Gastrocnemius medialis (tissue), 4 donors: ENCODE results near the gene AHSP. TPM values are rescaled to one million over a fixed set of nuclear protein-coding genes. Genes with fewer than 3 reads are reported as not detected.

Experiments
- ATAC-seq, 2 donors: fragments of 150-250 bp; one replicate each; pipeline ENCODE4 v1.9.1; 2016
- DNase-seq, 2 donors: peaks; one replicate each; pipeline ENCODE4 v3.0.0-alpha.2; 2019
- H3K27ac ChIP-seq, 4 donors: fragments of 200-600 bp; sonication (generic); 1 replicate in 1 of 4; 2 replicates in 3 of 4; pipeline ENCODE4 v1.5.1; 2016 to 2018; ENCODE audit warnings: mild to moderate bottlenecking in 2 of 4, moderate library complexity in 1 of 4
- H3K27me3 ChIP-seq, 3 donors: fragments of 200-600 bp; sonication (generic) in 2 of 3; 1 replicate in 1 of 3; 2 replicates in 2 of 3; pipeline versions ENCODE4 v1.5.1 to v1.6.0; 2016 to 2019; ENCODE audit warnings: mild to moderate bottlenecking in 1 of 3, moderate library complexity in 1 of 3
- H3K36me3 ChIP-seq, 2 donors: fragments of 200-600 bp; sonication (generic) in 1 of 2; one replicate each; pipeline ENCODE4 v1.5.1; 2017 to 2018
- H3K4me1 ChIP-seq, 2 donors: fragments of 200-600 bp; sonication (generic) in 1 of 2; one replicate each; pipeline ENCODE4 v1.5.1; 2016 to 2017; ENCODE audit warnings: mild to moderate bottlenecking in 2 of 2
- H3K4me3 ChIP-seq, 4 donors: fragments of 200-600 bp; sonication (generic) in 3 of 4; 1 replicate in 1 of 4; 2 replicates in 3 of 4; pipeline ENCODE4 v1.5.1; 2016 to 2019; ENCODE audit warnings: mild to moderate bottlenecking in 2 of 4
- H3K9me3 ChIP-seq, 3 donors: fragments of 200-600 bp; sonication (generic) in 2 of 3; 1 replicate in 1 of 3; 2 replicates in 2 of 3; pipeline ENCODE4 v1.5.1; 2016 to 2019
- CTCF ChIP-seq, 5 experiments: fragments of 450-650 bp in 3 of 5; fragments of 200-600 bp in 2 of 5; sonication (generic) in 2 of 5; IDR thresholded peaks in 4 of 5; conservative IDR thresholded peaks in 1 of 5; 1 replicate in 4 of 5; 2 replicates in 1 of 5; pipeline ENCODE4 v1.5.1; 2016 to 2019; ENCODE audit warnings: antibody characterized with exemption in 5 of 5, mild to moderate bottlenecking in 3 of 5, moderate library complexity in 3 of 5
- POLR2A ChIP-seq, 2 donors: fragments of 450-650 bp; IDR thresholded peaks; one replicate each; pipeline ENCODE4 v1.6.1; 2017; ENCODE audit warnings: antibody characterized with exemption in 2 of 2, mild to moderate bottlenecking in 2 of 2, moderate library complexity in 2 of 2
- in situ Hi-C, 4 donors: fragments of 200-750 bp; cut with MboI; loops; one replicate each; pipeline versions ENCODE4 v1.15.0 to v1.8.0; 2017; ENCODE audit warnings: low sequenced_read_pairs in 4 of 4
- intact Hi-C: fragments of 100-400 bp; cut with DNase I; formaldehyde crosslinking; loops from one replicate; pipeline ENCODE4 v1.15.1; 2023; ENCODE audit warnings: low total_unique reads
- total RNA-seq, 4 donors: library from RNA; depleted of rRNA; stranded (reverse); fragments of >200 nt; gene quantifications; one replicate each; pipeline versions ENCODE4 v1.1.0 to v1.2.3, GENCODE V29; 2016

Gene AHSP
- total RNA-seq, 4 donors from 2014 or later, result not detected

- H3K9me3 ChIP-seq, result no peaks in the 10 kb centered on the region
- H3K36me3 ChIP-seq, result no peaks in the 10 kb centered on the region
- peak within 1 kb of the TSS; percentile 74 to 98 (median 87) for H3K4me3 ChIP-seq
- intact Hi-C loops, result loop anchor here (1.0 to 10.0 kb wide), 4 partner anchors 35 to 367 kb away; partner anchors contain the start of genes ARMC5, TGFB1I1 and ZNF267
- in situ Hi-C loops, result loop anchor here in 3 of 4 donors (10.0 to 25.0 kb wide), 4 partner anchors 53 to 379 kb away; partner anchors contain the start of genes ZNF267 (in 2 of the 3) and ARMC5 (in 1 of the 3)
- TF ChIP-seq CTCF (IDR thresholded peaks at IDR 0.05 in 4 of 5, conservative IDR thresholded peaks at IDR 0.05 in 1 of 5) (peak in 1 of 5 experiments; percentile 12), POLR2A (IDR thresholded peaks at IDR 0.05) (peak; percentile 86 to 89)
- peak; percentile 94 to 95 for ATAC-seq
- peak within 1 kb of the TSS; percentile 88 to 93 (median 91) for H3K27ac ChIP-seq
- H3K27me3 ChIP-seq, result no peaks in the 10 kb centered on the region
- H3K4me1 ChIP-seq, result peaks cover 24 to 28% of the 10 kb centered on the region in 2 donors
- DNase-seq, result peak; percentile 86 to 88
Measured at GRCh38 chr16:31507929-31508705, 19.6 kb upstream of the AHSP start, which contains the start of gene RUSF1. Gene RUSF1, minus strand, starts transcription at chr16:31508391. Its CDS starts 18 bp downstream, at chr16:31508373.

- peaks cover 24 to 28% of the 10 kb centered on the region in 2 donors for H3K4me1 ChIP-seq
Measured at GRCh38 chr16:31508706-31509195, 18.9 kb upstream of the AHSP start.

GRCh38 chr16:31513126-31513525 lies 14.6 kb upstream of the AHSP start:
- TF ChIP-seq CTCF (IDR thresholded peaks at IDR 0.05 in 4 of 5, conservative IDR thresholded peaks at IDR 0.05 in 1 of 5) (no peak), POLR2A (IDR thresholded peaks at IDR 0.05) (no peak)
- intact Hi-C loops, result no loop called here

More at GRCh38 chr16:31508706-31509195, 18.9 kb upstream of the AHSP start:
- Histone ChIP-seq H3K9me3 (no peaks in the 10 kb centered on the region), H3K27ac (peak overlapping the region; percentile 88 to 93 (median 91)), H3K4me3 (peak overlapping the region; percentile 74 to 98 (median 87)), H3K36me3 (no peaks in the 10 kb centered on the region), H3K27me3 (no peaks in the 10 kb centered on the region)
- ATAC-seq (peak; percentile 13 to 23), DNase-seq (no peak)
- no peak for TF ChIP-seq CTCF (IDR thresholded peaks at IDR 0.05 in 4 of 5, conservative IDR thresholded peaks at IDR 0.05 in 1 of 5)
- no peak for TF ChIP-seq POLR2A (IDR thresholded peaks at IDR 0.05)
- in situ Hi-C loops (loop anchor here in 3 of 4 donors (10.0 to 25.0 kb wide), 4 partner anchors 54 to 379 kb away; partner anchors contain the start of genes ZNF267 (in 2 of the 3) and ARMC5 (in 1 of the 3)), intact Hi-C loops (loop anchor here (1.0 to 10.0 kb wide), 4 partner anchors 36 to 366 kb away; partner anchors contain the start of genes ARMC5, TGFB1I1 and ZNF267)

GRCh38 chr16:31513884-31514283 lies 13.8 kb upstream of the AHSP start:
- Histone ChIP-seq H3K4me3 (no peak overlapping the region), H3K27ac (no peak overlapping the region), H3K9me3 (no peaks in the 10 kb centered on the region), H3K4me1 (peaks cover 9 to 10% of the 10 kb centered on the region in 2 donors), H3K36me3 (no peaks in the 10 kb centered on the region), H3K27me3 (peaks cover 0 to 3% (median 2%) of the 10 kb centered on the region in 3 donors)
- ATAC-seq (no peak), DNase-seq (no peak)
- in situ Hi-C loops, result loop anchor here in 3 of 4 donors (25.0 kb wide), 3 partner anchors 198 to 373 kb away; partner anchors contain the start of gene ZNF267 (in 2 of the 3)
- intact Hi-C loops, result no loop called here
- TF ChIP-seq CTCF (IDR thresholded peaks at IDR 0.05 in 4 of 5, conservative IDR thresholded peaks at IDR 0.05 in 1 of 5), result no peak

More at GRCh38 chr16:31513126-31513525, 14.6 kb upstream of the AHSP start:
- Histone ChIP-seq H3K27ac (no peak overlapping the region), H3K9me3 (no peaks in the 10 kb centered on the region), H3K27me3 (peaks cover 0 to 3% (median 0%) of the 10 kb centered on the region in 3 donors), H3K36me3 (no peaks in the 10 kb centered on the region), H3K4me1 (peaks cover 10 to 12% of the 10 kb centered on the region in 2 donors), H3K4me3 (no peak overlapping the region)
- in situ Hi-C loops, result loop anchor here in 3 of 4 donors (25.0 kb wide), 3 partner anchors 199 to 374 kb away; partner anchors contain the start of gene ZNF267 (in 2 of the 3)
- no peak for DNase-seq
- ATAC-seq, result no peak
